Astrocyte of the spinal cord (primary cell): ENCODE measurements around the gene AP2S1.
"Not testable (repeated sequence)": the region's sequence is repeated elsewhere in the genome, so short reads cannot be mapped to it uniquely, and the experiment has no call there.

Source experiments
- DNase-seq: peaks from one replicate; pipeline ENCODE4 v3.0.0; 2011; ENCODE audit warnings: low read depth, low spot score
- H3K4me3 ChIP-seq: 2 replicates; pipeline ENCODE4 v1.5.1; 2011; ENCODE audit warnings: low read depth, mild to moderate bottlenecking, low read length, moderate library complexity
- in situ Hi-C: cut with HindIII; loops from 2 replicates; pipeline ENCODE4 v1.10.0; 2017; ENCODE audit warnings: low sequenced_read_pairs
- TF ChIP-seq, protein P1 (sequence below): IDR thresholded peaks from 2 replicates; pipeline ENCODE4 v1.5.1; 2012; ENCODE audit warnings: low read depth, mild to moderate bottlenecking, low read length, inconsistent platforms

The AP2S1 gene

DNA sequence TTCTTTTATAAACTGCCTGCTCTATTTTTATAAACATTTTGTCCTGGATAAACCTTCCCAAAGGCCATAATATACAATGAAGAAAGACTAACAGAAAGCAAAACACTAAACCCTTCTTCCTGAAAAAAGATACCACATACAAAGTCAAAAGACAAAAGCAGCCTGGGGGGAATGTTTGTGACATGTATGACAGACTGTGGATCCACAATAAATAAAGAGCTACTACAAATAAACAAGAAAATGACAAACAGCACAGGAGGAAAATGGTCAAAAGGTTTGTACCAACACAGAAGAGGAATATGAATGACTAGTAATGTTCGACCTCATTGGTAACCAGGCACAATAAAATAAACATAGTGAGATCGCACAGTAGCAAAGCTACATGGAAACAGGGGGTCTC, 19.8 kb downstream of the AP2S1 start:
- DNase-seq = no peak
- H3K4me3 ChIP-seq = no peak overlapping the region
- TF ChIP-seq, protein P1, sequence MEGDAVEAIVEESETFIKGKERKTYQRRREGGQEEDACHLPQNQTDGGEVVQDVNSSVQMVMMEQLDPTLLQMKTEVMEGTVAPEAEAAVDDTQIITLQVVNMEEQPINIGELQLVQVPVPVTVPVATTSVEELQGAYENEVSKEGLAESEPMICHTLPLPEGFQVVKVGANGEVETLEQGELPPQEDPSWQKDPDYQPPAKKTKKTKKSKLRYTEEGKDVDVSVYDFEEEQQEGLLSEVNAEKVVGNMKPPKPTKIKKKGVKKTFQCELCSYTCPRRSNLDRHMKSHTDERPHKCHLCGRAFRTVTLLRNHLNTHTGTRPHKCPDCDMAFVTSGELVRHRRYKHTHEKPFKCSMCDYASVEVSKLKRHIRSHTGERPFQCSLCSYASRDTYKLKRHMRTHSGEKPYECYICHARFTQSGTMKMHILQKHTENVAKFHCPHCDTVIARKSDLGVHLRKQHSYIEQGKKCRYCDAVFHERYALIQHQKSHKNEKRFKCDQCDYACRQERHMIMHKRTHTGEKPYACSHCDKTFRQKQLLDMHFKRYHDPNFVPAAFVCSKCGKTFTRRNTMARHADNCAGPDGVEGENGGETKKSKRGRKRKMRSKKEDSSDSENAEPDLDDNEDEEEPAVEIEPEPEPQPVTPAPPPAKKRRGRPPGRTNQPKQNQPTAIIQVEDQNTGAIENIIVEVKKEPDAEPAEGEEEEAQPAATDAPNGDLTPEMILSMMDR = no peak
- in situ Hi-C loops = no loop called here

DNA sequence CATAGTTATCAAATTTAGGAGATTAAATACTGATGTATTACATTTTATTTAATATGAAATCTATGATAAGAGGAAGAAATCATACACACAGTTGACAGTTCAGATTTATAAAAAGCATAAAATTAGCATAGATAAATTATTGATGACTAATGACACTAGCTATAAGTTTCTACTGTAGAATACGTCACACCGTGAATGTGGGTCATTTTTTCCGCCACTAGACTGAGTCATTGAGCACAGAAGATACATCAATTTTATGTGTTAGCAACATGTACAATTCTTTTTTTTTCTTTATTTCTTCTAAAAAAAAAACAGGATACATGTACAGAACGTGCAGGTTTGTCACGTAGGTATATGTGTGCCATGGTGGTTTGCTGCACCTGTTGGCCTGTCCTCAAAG, 22.2 kb downstream of the AP2S1 start:
- DNase-seq = peak; percentile 22
- in situ Hi-C loops = no loop called here

DNA sequence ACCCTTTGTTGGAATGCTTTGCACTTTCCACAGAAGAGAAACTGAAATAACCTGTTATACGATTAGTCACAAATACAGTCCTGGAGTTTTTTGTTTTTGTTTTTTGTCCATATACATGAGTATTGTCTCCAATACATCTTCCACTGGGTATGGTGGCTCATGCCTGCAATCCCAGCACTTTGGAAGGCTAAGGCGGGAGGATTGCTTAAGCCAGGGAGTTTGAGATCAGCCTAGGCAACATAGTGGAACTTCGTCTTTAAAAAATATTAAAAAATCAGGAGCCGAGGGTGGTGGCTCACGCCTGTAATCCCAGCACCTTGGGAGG, 25.0 kb downstream of the AP2S1 start:
- DNase-seq = no peak
- in situ Hi-C loops = no loop called here
- no peak overlapping the region for H3K4me3 ChIP-seq
- TF ChIP-seq, protein P1 = no peak

More for the DNA sequence above, 22.2 kb downstream of the AP2S1 start:
- H3K4me3 ChIP-seq = no peak overlapping the region
- TF ChIP-seq, protein P1 = no peak

DNA sequence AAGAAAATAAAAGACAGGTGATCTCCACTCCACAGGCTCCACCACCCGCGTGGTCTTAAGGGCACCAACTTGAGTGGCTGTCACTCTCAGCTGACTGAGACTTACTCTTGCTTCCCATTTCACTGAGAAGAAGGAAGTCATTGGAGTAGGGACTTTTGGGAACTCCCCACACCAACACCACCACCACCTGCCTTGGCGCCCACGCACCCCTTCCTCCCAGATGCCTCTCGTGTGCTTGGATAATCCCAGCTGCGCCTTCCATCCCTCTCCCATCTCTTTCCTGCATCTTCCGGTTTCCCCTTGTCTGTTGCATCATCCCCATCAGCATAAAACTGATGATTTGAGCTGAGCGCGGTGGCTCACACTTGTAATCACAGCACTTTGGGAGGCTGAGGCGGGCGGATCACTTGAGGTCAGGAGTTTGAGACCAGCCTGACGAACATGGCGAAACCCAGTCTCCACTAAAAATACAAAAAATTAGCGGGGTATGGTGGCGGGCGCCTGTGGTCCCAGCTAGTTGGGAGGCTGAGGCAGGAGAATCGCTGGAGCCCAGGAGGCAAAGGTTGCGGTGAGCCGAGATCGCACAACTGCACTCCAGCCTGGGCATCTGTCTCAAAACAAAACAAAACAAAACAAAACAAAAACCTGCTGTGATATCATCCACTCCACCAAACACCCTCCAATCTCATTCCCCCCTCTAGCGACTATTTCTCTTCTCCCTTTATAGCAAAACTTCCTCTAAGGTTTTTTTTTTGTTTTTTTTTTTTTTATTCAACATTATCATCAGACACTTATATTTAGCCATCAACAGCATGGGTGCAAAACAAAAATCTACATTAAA, 25.5 kb downstream of the AP2S1 start:
- no peak overlapping the region for H3K4me3 ChIP-seq
- in situ Hi-C loops = no loop called here
- TF ChIP-seq, protein P1 = no peak
- DNase-seq = no peak

DNA sequence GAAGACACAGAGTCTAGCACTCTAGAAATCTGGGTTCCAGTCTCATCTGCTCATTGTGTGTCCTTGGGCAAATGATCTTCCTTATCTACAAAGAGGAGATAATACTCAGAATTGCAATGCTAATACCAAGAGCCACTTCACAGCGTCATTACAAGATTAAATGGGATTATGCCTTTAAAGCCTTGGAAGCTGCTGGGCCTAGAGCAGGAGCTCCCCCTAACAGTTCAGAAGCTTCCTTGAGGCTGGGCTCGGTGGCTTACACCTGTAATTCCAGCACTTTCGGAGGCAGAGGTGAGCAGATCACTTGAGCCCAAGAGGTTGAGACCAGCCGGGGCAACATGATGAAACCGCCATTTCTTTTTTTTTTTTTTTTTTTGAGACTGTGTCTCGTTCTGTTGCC, 27.6 kb downstream of the AP2S1 start:
- no peak overlapping the region for H3K4me3 ChIP-seq
- no peak for DNase-seq
- TF ChIP-seq, protein P1 = no peak
- in situ Hi-C loops = no loop called here

DNA sequence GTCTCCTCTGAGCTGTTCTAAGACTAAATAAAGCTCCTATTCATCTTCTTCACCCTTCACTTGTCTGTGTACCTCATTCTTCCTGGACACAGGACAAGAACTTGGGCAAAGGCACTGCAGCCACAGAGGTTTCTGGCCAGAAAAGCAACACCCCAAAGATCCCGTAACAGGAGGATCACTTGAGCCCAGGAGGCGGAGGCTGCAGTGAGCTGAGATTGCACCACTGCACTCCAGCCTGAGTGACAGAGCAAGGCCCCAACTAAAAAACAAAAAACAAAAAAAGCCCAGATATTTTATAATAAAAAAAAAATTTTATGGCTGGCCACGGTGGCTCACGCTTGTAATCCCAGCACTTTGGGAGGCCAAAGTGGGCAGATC, 28.2 kb downstream of the AP2S1 start:
- in situ Hi-C loops, DNase-seq, H3K4me3 ChIP-seq: not testable (repeated sequence)

DNA sequence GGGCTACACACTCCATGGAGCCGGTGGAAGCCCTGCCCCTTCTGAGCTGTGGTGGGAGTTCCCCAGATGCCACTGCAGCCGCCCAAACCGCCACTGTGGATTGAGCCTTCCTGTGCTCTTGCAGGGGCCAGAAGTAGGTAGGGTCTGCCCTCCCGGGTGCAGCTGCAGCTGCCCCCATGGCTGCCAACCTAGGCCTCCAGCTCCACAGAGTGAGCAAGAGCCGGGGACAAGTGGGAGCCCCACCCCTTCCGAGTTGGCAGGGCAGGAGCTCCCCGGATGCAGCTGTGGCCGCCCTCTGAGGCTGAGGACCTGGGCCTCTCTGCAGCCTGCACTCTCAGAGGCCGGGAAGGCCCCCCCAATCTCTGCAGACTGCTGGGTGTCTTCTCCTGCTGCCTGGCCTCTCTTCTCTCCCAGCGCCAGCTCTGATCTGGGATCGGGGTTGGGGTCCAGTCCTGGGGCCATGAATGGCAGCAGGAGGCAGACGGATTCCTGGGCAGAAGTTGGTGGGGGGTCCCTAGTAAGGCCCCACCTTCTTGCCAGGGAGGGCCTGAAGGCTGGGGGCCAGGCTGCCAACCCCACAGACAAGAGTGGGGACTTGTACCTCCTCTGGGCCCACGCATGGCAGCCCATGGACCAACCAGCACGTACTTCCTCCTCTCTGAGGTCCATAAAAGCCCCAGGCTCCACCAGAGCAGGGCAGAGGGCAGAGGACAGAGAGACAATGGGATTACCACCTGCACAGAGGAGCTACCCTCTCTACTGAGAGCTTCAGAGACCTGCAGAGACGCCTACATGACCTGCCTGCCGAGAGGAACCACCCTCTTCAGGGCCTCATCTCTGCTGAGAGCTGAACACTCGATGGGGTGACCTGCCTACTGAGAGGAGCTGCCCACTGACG, 28.9 kb downstream of the AP2S1 start:
- in situ Hi-C loops = no loop called here
- H3K4me3 ChIP-seq = no peak overlapping the region
- no peak for DNase-seq
- TF ChIP-seq, protein P1 = no peak
